ENCODE data around the gene ATG2B. TPM values are rescaled to one million over a fixed set of nuclear protein-coding genes. Genes with fewer than 3 reads are reported as not detected.

Gene ATG2B
- total RNA-seq, 1 donor from 2014 or later, result 25.6 TPM

DNA sequence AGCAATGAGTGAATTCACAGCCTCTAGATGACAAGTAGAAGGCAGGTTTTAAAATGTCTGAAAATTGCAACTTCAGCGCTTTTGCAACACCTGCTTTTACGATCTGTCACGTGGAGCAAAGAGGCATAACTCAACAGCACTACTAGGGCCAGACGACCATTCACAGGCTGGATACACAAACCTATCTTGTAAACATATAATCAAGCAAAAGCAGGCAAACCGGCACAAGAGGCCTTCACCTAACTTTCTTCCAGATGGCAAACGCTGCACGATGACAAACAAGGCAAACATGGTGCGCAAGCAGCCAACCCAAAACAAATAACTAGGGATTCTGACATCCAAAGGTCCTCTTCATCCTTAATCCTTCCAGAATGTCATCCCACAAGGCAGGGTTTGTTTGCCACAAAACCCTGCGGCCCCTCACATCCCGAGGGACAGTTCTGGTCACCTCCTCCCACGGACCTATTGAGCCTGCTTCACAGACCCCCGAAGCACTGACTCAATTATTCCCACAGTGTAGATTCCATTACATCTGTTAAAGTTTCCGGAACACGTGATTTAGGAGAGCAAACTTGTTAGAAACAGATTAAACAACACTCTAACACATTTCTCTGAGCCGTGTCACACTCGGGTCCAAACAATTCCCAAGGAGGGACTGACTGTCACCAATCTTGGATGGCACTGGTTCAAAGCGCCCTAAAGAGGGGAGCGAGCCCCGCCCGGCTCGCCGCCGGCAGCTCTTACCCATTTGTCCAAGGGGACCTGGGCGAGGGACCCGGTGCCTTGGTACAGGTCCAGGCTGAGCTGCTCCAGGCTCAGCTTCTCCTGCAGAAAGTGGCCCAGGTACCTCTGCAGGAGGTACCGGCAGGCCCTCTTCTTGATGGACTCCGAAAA lies 823 bp downstream of the ATG2B start:
- peak overlapping the region; percentile 97 for H3K27ac Mint-ChIP-seq
- no peaks in the 10 kb centered on the region for H3K36me3 Mint-ChIP-seq
- no peak for DNase-seq (ENCODE audit: low spot score in 2 of 2, unreplicated experiment in 2 of 2)
- TF ChIP-seq, protein P1, sequence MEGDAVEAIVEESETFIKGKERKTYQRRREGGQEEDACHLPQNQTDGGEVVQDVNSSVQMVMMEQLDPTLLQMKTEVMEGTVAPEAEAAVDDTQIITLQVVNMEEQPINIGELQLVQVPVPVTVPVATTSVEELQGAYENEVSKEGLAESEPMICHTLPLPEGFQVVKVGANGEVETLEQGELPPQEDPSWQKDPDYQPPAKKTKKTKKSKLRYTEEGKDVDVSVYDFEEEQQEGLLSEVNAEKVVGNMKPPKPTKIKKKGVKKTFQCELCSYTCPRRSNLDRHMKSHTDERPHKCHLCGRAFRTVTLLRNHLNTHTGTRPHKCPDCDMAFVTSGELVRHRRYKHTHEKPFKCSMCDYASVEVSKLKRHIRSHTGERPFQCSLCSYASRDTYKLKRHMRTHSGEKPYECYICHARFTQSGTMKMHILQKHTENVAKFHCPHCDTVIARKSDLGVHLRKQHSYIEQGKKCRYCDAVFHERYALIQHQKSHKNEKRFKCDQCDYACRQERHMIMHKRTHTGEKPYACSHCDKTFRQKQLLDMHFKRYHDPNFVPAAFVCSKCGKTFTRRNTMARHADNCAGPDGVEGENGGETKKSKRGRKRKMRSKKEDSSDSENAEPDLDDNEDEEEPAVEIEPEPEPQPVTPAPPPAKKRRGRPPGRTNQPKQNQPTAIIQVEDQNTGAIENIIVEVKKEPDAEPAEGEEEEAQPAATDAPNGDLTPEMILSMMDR (IDR thresholded peaks at IDR 0.05; ENCODE audit: unreplicated experiment), result no peak
- peaks cover 41% of the 10 kb centered on the region for H3K4me1 Mint-ChIP-seq
- H3K9me3 Mint-ChIP-seq, result no peaks in the 10 kb centered on the region
- no peaks in the 10 kb centered on the region for H3K27me3 Mint-ChIP-seq (ENCODE audit: low read depth)
- H3K4me3 Mint-ChIP-seq, result peak overlapping the region; percentile 91

DNA sequence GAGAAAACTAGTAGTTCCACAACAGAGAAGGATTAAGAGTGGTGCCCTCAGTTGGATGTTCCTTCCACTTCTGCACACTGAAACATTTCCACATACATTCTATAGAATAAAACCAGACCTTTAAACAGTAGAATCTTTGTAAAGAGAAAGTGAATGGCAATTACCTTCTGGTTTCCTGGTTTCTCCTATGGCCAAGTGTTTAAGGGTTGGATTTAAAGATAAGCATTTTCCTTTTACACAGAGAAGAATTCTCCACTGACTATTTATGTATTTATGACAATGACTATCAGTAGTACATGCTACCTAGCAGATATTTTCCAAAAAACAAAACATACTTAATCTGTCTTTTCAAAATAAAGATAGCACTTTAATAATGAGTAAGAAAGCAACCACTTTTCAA lies 3.2 kb downstream of the ATG2B start:
- TF ChIP-seq, protein P1 (IDR thresholded peaks at IDR 0.05; ENCODE audit: unreplicated experiment), result no peak
- Mint-ChIP-seq H3K36me3 (no peaks in the 10 kb centered on the region), H3K27me3 (ENCODE audit: low read depth) (no peaks in the 10 kb centered on the region), H3K4me1 (peaks cover 34% of the 10 kb centered on the region), H3K9me3 (no peaks in the 10 kb centered on the region), H3K4me3 (no peak overlapping the region), H3K27ac (peak overlapping the region; percentile 26)
- DNase-seq (ENCODE audit: low spot score in 2 of 2, unreplicated experiment in 2 of 2), result no peak

DNA sequence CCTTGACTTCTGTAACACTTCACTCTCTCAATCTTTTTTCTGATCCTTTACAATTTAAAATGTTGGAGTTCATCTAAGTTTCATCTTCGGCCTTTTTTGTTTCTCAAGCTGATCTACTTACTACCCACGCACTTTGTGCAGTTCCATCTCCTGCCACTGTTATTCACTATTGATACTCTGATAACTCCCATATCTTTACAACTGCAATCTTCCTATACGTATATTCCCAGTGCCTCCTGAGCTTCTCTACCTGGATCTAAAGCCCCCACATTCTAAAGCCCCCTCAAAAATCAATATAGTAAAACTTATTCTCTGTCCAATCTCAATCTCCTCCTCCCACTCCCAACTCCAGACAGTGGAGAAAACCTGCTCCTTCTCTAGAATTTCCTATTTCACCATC lies 5.9 kb downstream of the ATG2B start:
- Mint-ChIP-seq H3K9me3 (peaks cover 9% of the 10 kb centered on the region), H3K36me3 (no peaks in the 10 kb centered on the region), H3K4me3 (no peak overlapping the region), H3K27me3 (ENCODE audit: low read depth) (no peaks in the 10 kb centered on the region), H3K4me1 (peaks cover 21% of the 10 kb centered on the region), H3K27ac (peak overlapping the region; percentile 9)
- no peak for DNase-seq (ENCODE audit: low spot score in 2 of 2, unreplicated experiment in 2 of 2)
- TF ChIP-seq, protein P1 (IDR thresholded peaks at IDR 0.05; ENCODE audit: unreplicated experiment), result no peak

DNA sequence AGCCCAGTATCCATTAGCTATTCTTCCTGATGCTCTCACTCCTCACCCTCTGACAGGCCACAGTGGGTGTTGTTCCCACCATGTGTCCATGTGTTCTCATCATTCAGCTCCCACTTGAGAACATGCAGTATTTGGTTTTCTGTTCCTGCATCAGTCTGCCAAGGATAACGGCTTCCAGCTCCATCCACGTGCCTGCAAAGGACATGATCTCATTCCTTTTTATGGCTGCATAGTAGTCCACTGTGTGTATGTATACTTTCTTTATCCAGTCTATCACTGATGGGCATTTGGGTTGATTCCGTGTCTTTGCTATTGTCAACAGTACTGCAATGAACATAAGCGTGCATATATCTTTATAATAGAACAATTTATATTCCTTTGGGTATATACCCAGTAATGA lies 8.9 kb downstream of the ATG2B start:
- H3K9me3 Mint-ChIP-seq, result peaks cover 9% of the 10 kb centered on the region
- DNase-seq (ENCODE audit: low spot score in 2 of 2, unreplicated experiment in 2 of 2), result no peak
- H3K27ac Mint-ChIP-seq, result no peak overlapping the region
- no peaks in the 10 kb centered on the region for H3K27me3 Mint-ChIP-seq (ENCODE audit: low read depth)
- no peaks in the 10 kb centered on the region for H3K36me3 Mint-ChIP-seq
- no peaks in the 10 kb centered on the region for H3K4me1 Mint-ChIP-seq
- no peak overlapping the region for H3K4me3 Mint-ChIP-seq
- TF ChIP-seq, protein P1 (IDR thresholded peaks at IDR 0.05; ENCODE audit: unreplicated experiment), result no peak

DNA sequence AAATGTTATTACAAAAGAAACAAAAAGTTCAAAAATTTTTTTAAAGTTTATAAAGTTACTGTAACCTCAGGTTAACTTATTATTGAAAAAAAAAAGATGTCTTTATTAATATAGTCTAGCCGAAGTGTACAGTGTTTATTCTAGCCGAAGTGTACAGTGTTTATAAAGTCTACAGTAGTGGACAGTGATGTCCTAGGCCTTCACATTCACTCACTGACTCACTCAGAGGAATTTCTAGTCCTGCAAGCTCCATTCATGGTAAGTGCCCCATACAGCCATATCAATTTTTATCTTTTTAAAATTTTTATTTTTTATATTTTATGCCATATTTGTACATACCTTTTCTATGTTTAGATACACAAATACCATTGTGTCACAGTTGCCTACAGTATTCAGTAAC lies 10.4 kb downstream of the ATG2B start:
- H3K4me1 Mint-ChIP-seq, result no peaks in the 10 kb centered on the region
- no peak for DNase-seq (ENCODE audit: low spot score in 2 of 2, unreplicated experiment in 2 of 2)
- TF ChIP-seq, protein P1 (IDR thresholded peaks at IDR 0.05; ENCODE audit: unreplicated experiment), result no peak
- H3K36me3 Mint-ChIP-seq, result no peaks in the 10 kb centered on the region
- H3K27ac Mint-ChIP-seq, result no peak overlapping the region
- no peak overlapping the region for H3K4me3 Mint-ChIP-seq
- no peaks in the 10 kb centered on the region for H3K27me3 Mint-ChIP-seq (ENCODE audit: low read depth)
- H3K9me3 Mint-ChIP-seq, result peaks cover 13% of the 10 kb centered on the region

All from mesothelial cell of epicardium (in vitro differentiated cells).